Kidney epithelial cell (primary cell): ENCODE measurements around the gene HSD17B2. TPM values are rescaled to one million over a fixed set of nuclear protein-coding genes. Genes with fewer than 3 reads are reported as not detected.

Experiments used
- DNase-seq: peaks from one replicate; pipeline ENCODE4 v3.0.0-alpha.2; 2010; ENCODE audit warnings: low read depth
- H3K27me3 ChIP-seq: 2 replicates; pipeline ENCODE4 v1.6.0; 2011; ENCODE audit warnings: low read length; ENCODE audit not compliant: control insufficient read depth, insufficient read depth
- H3K36me3 ChIP-seq: 2 replicates; pipeline ENCODE4 v1.5.1; 2011; ENCODE audit warnings: low read length; ENCODE audit not compliant: control insufficient read depth, insufficient read depth
- H3K4me3 ChIP-seq: 2 replicates; pipeline ENCODE4 v1.5.1; 2011; ENCODE audit warnings: low read depth, mild to moderate bottlenecking, control low read depth, low read length
- CTCF ChIP-seq: IDR thresholded peaks from 2 replicates; pipeline ENCODE4 v1.5.1; 2011; ENCODE audit warnings: mild to moderate bottlenecking, moderate library complexity, low read length, control low read depth, inconsistent platforms; ENCODE audit not compliant: insufficient read depth, poor library complexity, severe bottlenecking
- total RNA-seq: library from RNA; depleted of rRNA; stranded (reverse); fragments of >200 nt; gene quantifications from 2 replicates; pipeline ENCODE4 v1.2.3, GENCODE V29; 2015

Gene HSD17B2
- total RNA-seq, 1 donor from 2014 or later: not detected

DNA sequence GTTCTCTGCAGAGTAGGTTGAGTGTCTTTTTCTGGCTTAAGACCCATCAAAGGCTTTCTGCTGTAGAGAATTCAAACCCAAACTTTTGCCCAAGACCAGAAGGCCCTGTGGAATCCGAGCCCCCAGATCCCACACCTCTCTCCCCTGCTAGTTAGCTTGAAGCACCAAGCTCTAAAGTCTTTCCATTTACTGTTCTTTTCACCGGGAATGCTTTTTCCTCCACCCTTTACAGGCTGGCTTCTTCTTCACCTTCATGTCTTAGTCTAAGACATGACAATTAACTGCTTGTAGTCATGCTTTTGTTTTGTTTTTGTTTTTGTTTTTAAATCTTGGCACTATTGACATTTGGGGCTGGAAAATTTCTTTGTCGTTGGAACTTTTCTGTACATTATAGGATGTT is 15.5 kb downstream of the HSD17B2 start:
- TF ChIP-seq CTCF: no peak
- no peak for DNase-seq
- no peak overlapping the region for H3K4me3 ChIP-seq
- no peaks in the 10 kb centered on the region for H3K36me3 ChIP-seq
- H3K27me3 ChIP-seq: no peaks in the 10 kb centered on the region

- no peak for TF ChIP-seq CTCF
- DNase-seq: no peak
- H3K27me3 ChIP-seq: no peaks in the 10 kb centered on the region
Observed at GRCh38 chr16:82050909-82051357, 15.9 kb downstream of the HSD17B2 start.

DNA sequence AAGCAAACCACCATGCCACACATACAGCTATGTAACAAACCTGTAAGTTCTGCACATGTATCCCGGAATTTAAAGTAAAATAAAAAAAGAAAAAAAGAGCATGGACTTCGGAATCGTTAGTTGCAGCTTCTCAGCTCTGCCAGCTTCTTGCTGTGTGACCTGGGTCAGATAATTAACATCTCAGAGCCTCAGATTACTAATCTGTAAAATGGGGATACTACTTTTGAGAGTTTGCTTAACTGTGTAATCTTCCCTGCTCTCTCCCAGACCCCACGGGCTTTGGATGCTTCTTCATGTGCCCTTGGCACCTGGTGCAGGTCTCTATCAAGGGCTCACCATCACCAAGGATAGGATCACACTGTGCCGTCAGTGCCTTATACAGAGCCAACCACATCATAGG is 16.6 kb downstream of the HSD17B2 start:
- no peak for TF ChIP-seq CTCF
- H3K4me3 ChIP-seq: no peak overlapping the region
- H3K27me3 ChIP-seq: no peaks in the 10 kb centered on the region
- no peak for DNase-seq
- no peaks in the 10 kb centered on the region for H3K36me3 ChIP-seq

More at GRCh38 chr16:82050909-82051357, 15.9 kb downstream of the HSD17B2 start:
- H3K4me3 ChIP-seq: no peak overlapping the region
- no peaks in the 10 kb centered on the region for H3K36me3 ChIP-seq

GRCh38 chr16:82055117-82055516 is 20.1 kb downstream of the HSD17B2 start:
- no peak for TF ChIP-seq CTCF
- no peak overlapping the region for H3K4me3 ChIP-seq
- no peaks in the 10 kb centered on the region for H3K36me3 ChIP-seq
- peaks cover 3% of the 10 kb centered on the region for H3K27me3 ChIP-seq
- no peak for DNase-seq

GRCh38 chr16:82055728-82056549 is 20.9 kb downstream of the HSD17B2 start:
- no peak overlapping the region for H3K4me3 ChIP-seq
- no peak for DNase-seq
- no peak for TF ChIP-seq CTCF
- peaks cover 4% of the 10 kb centered on the region for H3K27me3 ChIP-seq
- H3K36me3 ChIP-seq: no peaks in the 10 kb centered on the region

- Histone ChIP-seq H3K4me3 (no peak overlapping the region), H3K27me3 (peaks cover 4% of the 10 kb centered on the region), H3K36me3 (no peaks in the 10 kb centered on the region)
- DNase-seq: no peak
- no peak for TF ChIP-seq CTCF
Observed at GRCh38 chr16:82056550-82056896, 21.5 kb downstream of the HSD17B2 start.
